NCI-H1436 treated with DMSO at 0.1 percent for 48 hours (cell line): ENCODE results near the gene ZNF469.

Source experiments
- DNase-seq: peaks from one replicate; lab custom pipeline; 2025; lab: John Stamatoyannopoulos, UW

The ZNF469 gene

DNA sequence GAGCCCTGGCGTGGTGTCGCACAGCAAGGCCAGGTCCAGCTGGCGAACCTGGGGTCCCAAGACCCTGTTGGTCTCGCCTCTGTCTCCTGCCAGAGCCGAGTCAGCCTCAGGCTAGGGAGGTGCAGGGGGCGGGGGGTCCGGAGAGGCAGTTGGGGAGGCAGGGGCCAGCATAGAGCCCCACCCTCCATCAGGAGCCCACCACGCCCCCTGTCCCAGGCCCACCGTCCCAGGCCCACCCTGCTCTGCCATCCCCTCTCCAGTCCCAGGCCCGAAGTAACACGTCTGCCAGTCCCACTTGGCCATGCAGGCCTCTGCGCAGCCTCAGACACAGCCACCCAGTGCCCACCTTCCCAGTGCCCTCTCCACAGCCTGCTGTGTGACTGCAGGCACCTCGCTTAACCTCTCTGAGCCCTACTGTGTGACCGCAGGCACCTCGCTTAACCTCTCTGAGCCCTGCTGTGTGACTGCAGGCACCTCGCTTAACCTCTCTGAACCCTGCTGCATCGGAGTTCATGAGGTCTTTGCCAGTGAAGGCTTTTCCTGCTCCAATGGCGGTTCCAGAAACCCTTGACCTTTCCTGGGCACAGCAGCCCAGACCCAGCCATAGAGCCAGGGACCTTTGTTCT is 29.3 kb downstream of the ZNF469 start:
- no peak for DNase-seq

GRCh38 chr16:88412766-88413165 is 30.0 kb downstream of the ZNF469 start:
- no peak for DNase-seq

- no peak for DNase-seq
Measured at GRCh38 chr16:88413231-88413630, 30.5 kb downstream of the ZNF469 start.

- DNase-seq: no peak
Measured at GRCh38 chr16:88413631-88414030, 30.9 kb downstream of the ZNF469 start.

DNA sequence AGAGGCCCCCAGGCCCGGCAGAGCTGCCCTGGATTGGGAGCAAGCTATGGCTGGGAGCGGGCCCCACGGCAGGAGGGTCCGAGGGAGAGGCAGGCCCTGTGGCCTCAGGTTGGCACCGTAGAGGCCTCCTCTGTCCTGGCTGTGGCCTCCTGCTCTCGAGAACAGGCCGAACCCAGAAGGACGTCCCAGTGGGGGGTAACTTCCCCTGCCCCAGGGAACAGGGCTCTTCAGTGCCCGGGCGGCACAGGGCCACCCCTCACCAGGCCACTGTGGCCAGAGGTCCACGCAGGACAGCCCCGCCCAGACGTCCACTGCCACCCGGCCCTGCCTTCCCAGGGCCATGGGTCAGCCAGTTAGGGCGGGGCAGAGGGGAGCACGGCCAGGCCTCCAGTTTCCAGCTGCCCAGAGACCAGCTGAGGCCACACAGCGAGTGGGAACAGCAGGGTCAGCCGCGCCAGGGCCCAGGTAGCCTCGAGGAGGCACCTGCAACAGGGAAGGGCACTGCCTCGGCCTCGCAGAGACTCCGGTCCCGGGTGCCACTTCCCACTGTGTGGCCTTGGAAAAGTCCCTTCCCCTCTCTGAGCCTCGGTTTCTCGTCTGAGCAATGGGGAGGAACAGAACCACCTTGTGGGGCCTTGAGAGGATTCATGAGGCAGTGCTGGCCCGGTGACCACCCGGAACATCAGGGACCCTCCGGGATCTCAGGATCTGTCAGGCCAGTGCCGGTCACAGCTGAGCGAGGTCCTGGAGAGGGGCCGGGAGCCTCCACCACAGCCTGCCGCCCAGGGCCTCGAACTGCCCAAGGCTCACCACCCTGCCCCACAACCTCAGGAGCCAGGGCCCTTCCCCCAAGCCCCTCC is 32.0 kb downstream of the ZNF469 start:
- DNase-seq: no peak

- no peak for DNase-seq
Measured at GRCh38 chr16:88415381-88415705, 32.6 kb downstream of the ZNF469 start.

- DNase-seq: no peak
Measured at GRCh38 chr16:88415713-88416323, 33.1 kb downstream of the ZNF469 start.

- DNase-seq: no peak
Measured at GRCh38 chr16:88416686-88417085, 33.9 kb downstream of the ZNF469 start.

DNA sequence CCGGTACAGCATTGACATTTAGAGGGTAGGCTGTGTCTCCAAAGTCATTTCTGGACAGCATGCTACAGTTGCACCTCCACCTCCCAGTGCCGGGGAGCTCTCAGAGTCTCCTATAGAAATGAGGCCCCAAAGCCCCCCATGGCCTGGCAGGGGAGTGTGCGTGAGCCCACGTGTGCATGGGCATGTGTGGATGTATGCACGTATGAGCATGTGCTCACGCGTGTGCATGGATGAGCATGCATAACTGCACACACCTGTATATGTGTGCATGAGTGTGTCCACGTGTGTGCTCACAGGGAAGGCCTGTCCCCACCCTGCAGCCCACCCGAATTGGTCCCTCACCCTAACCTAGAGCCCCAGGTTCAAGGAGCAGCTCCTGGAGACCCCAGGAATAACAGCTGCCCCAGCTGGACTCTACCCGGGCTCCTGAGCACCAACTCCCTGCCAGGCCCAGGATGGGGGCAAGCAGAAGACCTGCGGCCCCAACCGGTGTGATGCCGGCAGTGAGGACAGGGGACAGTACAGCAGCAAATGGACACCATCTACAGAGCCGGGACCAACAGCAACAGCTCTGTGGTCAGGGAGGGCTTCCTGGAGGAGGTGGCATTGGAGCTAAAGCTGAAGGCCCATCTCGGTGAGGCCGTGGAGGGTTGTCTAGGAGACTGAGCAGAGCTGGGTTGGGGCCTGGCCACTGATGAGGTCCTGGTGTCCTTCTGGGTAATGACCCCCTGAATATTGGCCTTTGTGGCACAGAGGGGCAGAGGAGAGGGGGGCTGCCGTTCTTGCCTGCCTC is 35.1 kb downstream of the ZNF469 start:
- DNase-seq: no peak

DNA sequence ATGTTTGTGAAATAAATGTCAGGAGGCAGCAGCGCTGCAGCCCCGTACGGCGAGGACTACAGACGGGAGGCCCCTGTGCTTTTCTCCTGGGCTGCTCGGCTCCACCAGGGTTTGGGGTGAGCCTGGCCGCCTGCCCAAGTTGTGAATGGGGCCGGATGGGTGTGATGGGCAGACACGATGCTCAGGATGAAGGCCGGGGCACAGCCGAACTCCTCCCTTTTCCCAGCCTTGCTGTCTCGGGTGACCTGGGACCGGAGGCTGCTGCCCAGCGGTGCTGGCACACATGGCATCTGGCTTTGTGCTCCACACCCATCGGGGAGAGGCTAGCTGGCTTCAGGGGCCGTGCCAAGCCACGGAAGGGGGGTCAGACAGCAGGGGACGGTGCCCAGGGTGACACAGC is 36.1 kb downstream of the ZNF469 start:
- DNase-seq: no peak

DNA sequence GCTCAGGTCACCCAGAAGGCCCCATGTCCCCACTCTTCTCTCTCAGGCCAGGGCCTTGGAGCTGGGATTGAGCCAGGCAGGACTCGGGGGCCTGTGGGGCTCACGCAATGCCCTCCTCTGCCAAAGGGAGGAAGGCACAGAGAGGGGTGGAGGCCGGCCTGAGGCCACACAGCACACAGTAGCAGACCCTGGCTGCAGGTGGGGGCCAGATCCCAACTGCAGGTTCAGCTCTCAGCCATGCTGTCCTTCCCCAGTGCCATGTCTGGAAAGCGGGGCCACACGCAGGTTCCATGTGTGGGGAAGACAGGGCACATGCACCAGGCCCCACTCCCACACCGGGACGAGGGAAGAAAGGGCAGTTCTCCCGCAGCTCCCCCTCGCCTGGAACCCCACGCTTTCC is 37.0 kb downstream of the ZNF469 start:
- DNase-seq: no peak

DNA sequence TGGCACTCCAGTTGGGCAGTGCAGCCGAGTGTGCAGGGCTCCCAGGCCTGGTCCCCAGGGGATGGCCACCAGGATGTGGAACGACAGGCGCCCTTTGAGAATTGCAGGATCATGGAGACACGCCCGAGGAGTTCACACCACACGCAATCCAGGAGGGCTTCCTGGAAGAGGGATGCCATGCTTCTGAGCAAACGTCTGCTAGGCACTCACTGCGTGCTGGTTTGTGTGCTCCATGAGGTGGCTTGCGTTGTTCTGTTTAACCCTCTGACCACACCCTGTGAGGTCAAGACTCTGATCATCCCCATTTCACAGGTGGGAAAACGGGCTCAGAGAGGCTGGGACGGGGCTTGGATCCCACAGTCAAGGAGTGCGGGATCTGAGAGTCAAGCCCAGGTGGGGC is 37.7 kb downstream of the ZNF469 start:
- DNase-seq: no peak

GRCh38 chr16:88421301-88421700 is 38.5 kb downstream of the ZNF469 start:
- DNase-seq: no peak

DNA sequence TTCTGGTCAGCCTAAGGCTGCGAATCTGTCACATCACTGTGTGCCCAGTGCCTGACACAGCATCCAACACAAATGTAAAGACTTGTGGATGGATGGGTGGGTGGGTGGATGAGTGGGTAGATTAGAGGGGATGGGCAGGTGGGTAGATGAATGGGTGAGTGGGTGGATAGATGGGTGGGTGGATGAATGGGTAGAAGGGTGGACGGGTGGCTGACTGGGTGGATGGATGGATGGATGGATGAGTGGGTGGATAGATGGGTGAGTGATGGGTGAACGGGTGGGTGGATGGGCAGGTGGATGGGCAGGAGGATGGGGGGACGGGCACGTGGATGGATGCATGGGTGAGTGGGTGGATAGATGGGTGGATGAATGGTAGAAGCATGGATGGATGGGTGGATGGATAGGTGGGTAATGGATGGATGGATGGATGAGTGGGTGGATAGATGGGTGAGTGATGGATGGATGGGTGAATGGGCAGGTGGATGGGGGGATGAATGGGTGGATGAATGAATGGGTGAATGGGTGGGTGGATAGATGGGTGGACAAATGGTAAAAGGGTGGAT is 39.2 kb downstream of the ZNF469 start:
- no peak for DNase-seq

DNA sequence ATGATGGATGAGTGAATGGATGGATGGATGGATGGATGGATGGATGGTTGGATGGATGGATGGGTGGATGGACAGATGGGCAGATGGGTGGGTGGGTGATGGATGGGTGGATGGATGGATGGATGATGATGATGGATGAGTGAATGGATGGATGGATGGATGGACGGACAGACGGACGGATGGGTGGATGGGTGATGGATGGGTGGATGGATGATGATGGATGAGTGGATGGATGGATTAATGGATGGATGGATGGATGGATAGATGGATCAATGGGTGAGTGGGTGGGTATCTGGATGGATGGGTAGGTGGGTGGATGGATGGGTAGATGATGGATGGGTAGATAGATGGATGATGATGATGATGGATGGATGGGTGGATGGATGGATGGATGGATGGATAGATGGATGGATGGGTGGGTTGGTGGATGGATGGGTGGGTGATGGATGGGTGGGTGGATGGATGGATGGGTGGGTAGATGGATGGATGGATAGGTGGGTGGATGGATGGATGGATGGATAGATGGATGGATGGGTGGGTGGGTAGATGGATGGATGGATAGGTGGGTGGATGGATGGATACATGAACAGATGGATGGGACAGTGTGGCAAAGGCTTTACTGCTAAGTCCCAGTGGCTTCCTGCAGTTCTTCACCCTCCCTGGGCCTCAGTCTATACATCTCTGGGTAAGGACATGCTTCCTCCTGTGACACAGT is 40.1 kb downstream of the ZNF469 start:
- no peak for DNase-seq

GRCh38 chr16:88423448-88423850 is 40.7 kb downstream of the ZNF469 start:
- no peak for DNase-seq

DNA sequence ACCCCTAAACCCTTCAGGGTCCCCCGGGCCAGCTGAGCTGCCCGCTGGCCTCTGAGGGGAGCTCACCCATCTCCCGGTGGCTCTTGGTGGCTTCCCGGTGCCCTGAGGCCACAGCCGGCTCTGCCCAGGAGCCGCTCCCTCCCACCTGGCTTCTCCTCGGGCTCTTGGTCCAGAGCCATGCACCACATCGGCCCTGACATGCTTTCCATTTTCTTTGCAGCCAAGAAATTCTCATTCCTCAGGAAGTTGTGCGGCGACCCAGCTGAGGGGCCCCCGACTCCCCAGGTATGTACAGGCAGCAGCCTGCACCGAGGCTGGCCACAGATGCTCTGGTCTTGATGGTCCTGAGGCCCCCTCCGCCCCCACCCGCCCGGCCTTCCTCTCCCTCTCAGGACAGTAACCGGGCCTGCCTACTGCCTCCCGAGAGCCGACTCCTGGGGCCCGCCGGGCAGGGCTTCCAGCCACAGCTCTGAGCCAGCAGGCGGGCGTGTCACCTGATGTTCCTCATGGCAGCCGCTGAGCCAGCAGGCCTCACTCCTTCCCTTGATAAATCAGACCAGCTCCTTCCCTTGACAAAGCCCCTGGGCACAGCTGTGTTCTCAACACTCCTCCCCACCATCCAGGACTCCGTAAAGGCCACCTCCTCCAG is 42.0 kb downstream of the ZNF469 start:
- DNase-seq: no peak

GRCh38 chr16:88426018-88426417 is 43.3 kb downstream of the ZNF469 start:
- DNase-seq: no peak

DNA sequence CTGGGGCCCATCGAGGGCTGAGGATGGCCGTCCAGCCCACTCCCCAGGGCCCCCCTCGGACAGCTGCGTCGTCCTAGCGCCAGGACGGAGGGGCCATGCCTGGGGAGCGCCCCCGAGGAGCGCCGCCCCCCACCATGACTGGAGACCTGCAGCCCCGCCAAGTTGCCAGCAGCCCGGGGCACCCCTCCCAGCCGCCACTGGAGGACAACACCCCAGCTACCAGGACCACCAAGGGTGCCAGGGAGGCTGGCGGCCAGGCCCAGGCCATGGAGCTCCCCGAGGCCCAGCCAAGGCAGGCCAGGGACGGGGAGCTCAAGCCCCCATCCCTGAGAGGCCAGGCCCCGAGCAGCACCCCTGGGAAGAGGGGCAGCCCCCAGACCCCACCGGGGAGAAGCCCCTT is 44.6 kb downstream of the ZNF469 start:
- no peak for DNase-seq

DNA sequence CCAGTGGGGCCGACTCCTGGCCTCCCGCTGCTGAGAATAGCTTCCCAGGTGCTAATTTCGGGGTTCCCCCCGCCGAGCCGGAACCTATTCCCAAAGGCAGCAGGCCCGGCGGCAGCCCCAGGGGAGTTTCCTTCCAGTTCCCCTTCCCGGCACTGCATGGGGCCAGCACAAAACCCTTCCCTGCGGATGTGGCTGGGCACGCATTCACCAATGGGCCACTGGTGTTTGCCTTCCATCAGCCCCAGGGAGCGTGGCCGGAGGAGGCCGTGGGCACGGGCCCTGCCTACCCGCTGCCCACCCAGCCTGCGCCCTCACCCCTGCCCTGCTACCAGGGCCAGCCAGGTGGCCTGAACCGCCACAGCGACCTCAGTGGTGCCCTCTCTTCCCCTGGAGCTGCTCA is 45.4 kb downstream of the ZNF469 start:
- no peak for DNase-seq
